ENCODE results near the gene BBX.
"Not testable (repeated sequence)": the region's sequence is repeated elsewhere in the genome, so short reads cannot be mapped to it uniquely, and the experiment has no call there.

Gene BBX

GRCh38 chr3:107682580-107682979 lies 159.8 kb downstream of the BBX start:
- no peak for DNase-seq (ENCODE audit: low read depth in 1 of 2, low spot score in 1 of 2)

- no peak for DNase-seq (ENCODE audit: low read depth in 1 of 2, low spot score in 1 of 2)
Observed at GRCh38 chr3:107683447-107683846, 160.7 kb downstream of the BBX start.

GRCh38 chr3:107684431-107684925 lies 161.7 kb downstream of the BBX start:
- DNase-seq (ENCODE audit: low read depth in 1 of 2, low spot score in 1 of 2): no peak

GRCh38 chr3:107685383-107685782 lies 162.6 kb downstream of the BBX start:
- no peak for DNase-seq (ENCODE audit: low read depth in 1 of 2, low spot score in 1 of 2)

- DNase-seq (ENCODE audit: low read depth in 1 of 2, low spot score in 1 of 2): no peak
Observed at GRCh38 chr3:107687056-107687581, 164.4 kb downstream of the BBX start.

- DNase-seq (ENCODE audit: low read depth in 1 of 2, low spot score in 1 of 2): no peak
Observed at GRCh38 chr3:107689355-107689754, 166.6 kb downstream of the BBX start.

GRCh38 chr3:107690522-107691138 lies 167.9 kb downstream of the BBX start:
- no peak for DNase-seq (ENCODE audit: low read depth in 1 of 2, low spot score in 1 of 2)

GRCh38 chr3:107691984-107692383 lies 169.2 kb downstream of the BBX start:
- DNase-seq (ENCODE audit: low read depth in 1 of 2, low spot score in 1 of 2): not testable (repeated sequence)

- DNase-seq (ENCODE audit: low read depth in 1 of 2, low spot score in 1 of 2): not testable (repeated sequence)
Observed at GRCh38 chr3:107697348-107697747, 174.6 kb downstream of the BBX start.

- DNase-seq (ENCODE audit: low read depth in 1 of 2, low spot score in 1 of 2): not testable (repeated sequence)
Observed at GRCh38 chr3:107697855-107698254, 175.1 kb downstream of the BBX start.

GRCh38 chr3:107699682-107700081 lies 176.9 kb downstream of the BBX start:
- no peak for DNase-seq (ENCODE audit: low read depth in 1 of 2, low spot score in 1 of 2)

GRCh38 chr3:107701299-107701698 lies 178.5 kb downstream of the BBX start:
- DNase-seq (ENCODE audit: low read depth in 1 of 2, low spot score in 1 of 2): no peak

- no peak for DNase-seq (ENCODE audit: low read depth in 1 of 2, low spot score in 1 of 2)
Observed at GRCh38 chr3:107704477-107704876, 181.7 kb downstream of the BBX start.

- no peak for DNase-seq (ENCODE audit: low read depth in 1 of 2, low spot score in 1 of 2)
Observed at GRCh38 chr3:107705046-107705445, 182.3 kb downstream of the BBX start.

GRCh38 chr3:107710851-107711250 lies 188.1 kb downstream of the BBX start:
- no peak for DNase-seq (ENCODE audit: low read depth in 1 of 2, low spot score in 1 of 2)

GRCh38 chr3:107716734-107717133 lies 194.0 kb downstream of the BBX start:
- no peak for DNase-seq (ENCODE audit: low read depth in 1 of 2, low spot score in 1 of 2)

- no peak for DNase-seq (ENCODE audit: low read depth in 1 of 2, low spot score in 1 of 2)
Observed at GRCh38 chr3:107718547-107718946, 195.8 kb downstream of the BBX start.

- no peak for DNase-seq (ENCODE audit: low read depth in 1 of 2, low spot score in 1 of 2)
Observed at GRCh38 chr3:107727102-107727501, 204.3 kb downstream of the BBX start.

- no peak for DNase-seq (ENCODE audit: low read depth in 1 of 2, low spot score in 1 of 2)
Observed at GRCh38 chr3:107729686-107730085, 206.9 kb downstream of the BBX start.

GRCh38 chr3:107734317-107734716 lies 211.6 kb downstream of the BBX start:
- DNase-seq (ENCODE audit: low read depth in 1 of 2, low spot score in 1 of 2): no peak

GRCh38 chr3:107737914-107738313 lies 215.2 kb downstream of the BBX start:
- no peak for DNase-seq (ENCODE audit: low read depth in 1 of 2, low spot score in 1 of 2)

GRCh38 chr3:107738486-107739183 lies 215.9 kb downstream of the BBX start:
- DNase-seq (ENCODE audit: low read depth in 1 of 2, low spot score in 1 of 2): no peak
